IMR-90 (cell line): ENCODE measurements around the gene APOBEC3F. TPM values are rescaled to one million over a fixed set of nuclear protein-coding genes. Genes with fewer than 3 reads are reported as not detected.

Experiments
- ATAC-seq: fragments of 200-7000 bp; cut with Tn5 transposase; 2 replicates; pipeline ENCODE4 v1.9.1; 2020; ENCODE audit warnings: low read depth, mild to moderate bottlenecking, moderate library complexity
- BruUV-seq: library from RNA; stranded (reverse); fragments of 400-500 nt; replicated peaks from 2 replicates; lab custom pipeline; 2021; lab: Mats Ljungman, UMichigan
- CTCF ChIA-PET: fragments of 300-600 bp; formaldehyde crosslinking; extraction: SDS; loops from one replicate; lab custom pipeline; 2021; ENCODE audit warnings: antibody characterized with exemption; lab: Yijun Ruan, JAX
- POLR2A ChIA-PET: fragments of 300-600 bp; sonication (Branson Sonifier 250); formaldehyde crosslinking; loops from one replicate; lab custom pipeline; 2022; ENCODE audit warnings: antibody characterized with exemption; ENCODE audit not compliant: unreplicated experiment; lab: Charles Lee
- DNase-seq: peaks from one replicate; pipeline ENCODE4 v3.0.0; 2013
- H2AFZ ChIP-seq: replicated peaks from 2 replicates; pipeline ENCODE3; 2013; ENCODE audit warnings: low read length, mild to moderate bottlenecking; ENCODE audit not compliant: poor library complexity
- H2AK5ac ChIP-seq: 2 replicates; pipeline ENCODE4 v1.6.1; 2013; ENCODE audit warnings: low read depth, low read length, inconsistent platforms
- H2AK9ac ChIP-seq: replicated peaks from 2 replicates; pipeline ENCODE3; 2013; ENCODE audit warnings: mild to moderate bottlenecking, low read depth, low read length, moderate library complexity; ENCODE audit not compliant: poor library complexity
- H2BK120ac ChIP-seq: 2 replicates; pipeline ENCODE4 v1.6.1; 2013; ENCODE audit warnings: low read depth, low read length, inconsistent platforms
- H2BK15ac ChIP-seq: 3 replicates; pipeline ENCODE4 v1.6.1; 2013; ENCODE audit warnings: low read depth, low read length, inconsistent platforms
- H2BK20ac ChIP-seq: 2 replicates; pipeline ENCODE4 v1.6.1; 2013; ENCODE audit warnings: low read depth, mild to moderate bottlenecking, inconsistent platforms, low read length, moderate library complexity
- H2BK5ac ChIP-seq: 2 replicates; pipeline ENCODE4 v1.6.1; 2013; ENCODE audit warnings: mild to moderate bottlenecking, low read depth, low read length, inconsistent platforms; ENCODE audit not compliant: poor library complexity, severe bottlenecking
- H3K14ac ChIP-seq: replicated peaks from 2 replicates; pipeline ENCODE4 v1.6.1; 2013; ENCODE audit warnings: low read depth, low read length, inconsistent platforms
- H3K18ac ChIP-seq: 2 replicates; pipeline ENCODE4 v1.6.1; 2013; ENCODE audit warnings: low read depth, low read length, control low read depth
- H3K23ac ChIP-seq: 2 replicates; pipeline ENCODE4 v1.6.1; 2013; ENCODE audit warnings: low read depth, low read length, inconsistent platforms
- H3K27ac ChIP-seq: 2 replicates; pipeline ENCODE4 v1.5.1; 2013; ENCODE audit warnings: mild to moderate bottlenecking, control low read depth, low read length; ENCODE audit not compliant: insufficient read depth
- H3K27me3 ChIP-seq: 2 replicates; pipeline ENCODE4 v1.6.1; 2013; ENCODE audit warnings: low read length; ENCODE audit not compliant: control insufficient read depth, insufficient read depth
- H3K36me3 ChIP-seq: 2 replicates; pipeline ENCODE4 v1.6.1; 2013; ENCODE audit warnings: low read length, mixed read lengths; ENCODE audit not compliant: control insufficient read depth, insufficient read depth
- H3K4ac ChIP-seq: 2 replicates; pipeline ENCODE4 v1.6.1; 2013; ENCODE audit warnings: low read depth, low read length, inconsistent platforms
- H3K4me1 ChIP-seq: 2 replicates; pipeline ENCODE4 v1.6.1; 2013; ENCODE audit warnings: low read length, mixed read lengths; ENCODE audit not compliant: control insufficient read depth, insufficient read depth
- H3K4me2 ChIP-seq: 2 replicates; pipeline ENCODE4 v1.6.1; 2013; ENCODE audit warnings: low read depth, mild to moderate bottlenecking, control low read depth, low read length, moderate library complexity
- H3K4me3 ChIP-seq: 2 replicates; pipeline ENCODE4 v1.5.1; 2013; ENCODE audit warnings: low read depth, mild to moderate bottlenecking, control low read depth, low read length, moderate library complexity; ENCODE audit not compliant: insufficient read depth
- H3K56ac ChIP-seq: 2 replicates; pipeline ENCODE4 v1.6.1; 2013; ENCODE audit warnings: low read length, inconsistent platforms; ENCODE audit not compliant: insufficient read depth; ENCODE audit errors: extremely low read depth
- H3K79me1 ChIP-seq, 2 experiments: 2 replicates each; pipeline ENCODE4 v1.6.1; 2013; ENCODE audit warnings: low read length in 2 of 2, inconsistent platforms in 1 of 2, low read depth in 1 of 2
- H3K9ac ChIP-seq: 2 replicates; pipeline ENCODE4 v1.6.1; 2013; ENCODE audit warnings: low read depth, low read length, control low read depth
- H3K9me1 ChIP-seq: 2 replicates; pipeline ENCODE4 v1.6.1; 2013; ENCODE audit warnings: low read length, inconsistent platforms; ENCODE audit not compliant: insufficient read depth
- H3K9me3 ChIP-seq: 2 replicates; pipeline ENCODE4 v1.6.1; 2013; ENCODE audit warnings: low read length; ENCODE audit not compliant: control insufficient read depth, insufficient read depth
- H4K20me1 ChIP-seq: 2 replicates; pipeline ENCODE4 v1.6.1; 2013; ENCODE audit warnings: low read length, inconsistent platforms; ENCODE audit not compliant: insufficient read depth
- H4K5ac ChIP-seq: 2 replicates; pipeline ENCODE4 v1.6.1; 2013; ENCODE audit warnings: mild to moderate bottlenecking, low read depth, low read length, control low read depth
- H4K8ac ChIP-seq, 2 experiments: 2 replicates each; pipeline ENCODE4 v1.6.1; 2013; ENCODE audit warnings: low read depth in 2 of 2, low read length in 2 of 2, control low read depth in 1 of 2, inconsistent platforms in 1 of 2
- H4K91ac ChIP-seq: 2 replicates; pipeline ENCODE4 v1.6.1; 2013; ENCODE audit warnings: low read depth, low read length, inconsistent platforms; ENCODE audit not compliant: insufficient read depth
- BHLHE40 ChIP-seq: fragments of 150-350 bp; IDR thresholded peaks from 2 replicates; pipeline ENCODE4 v1.6.1; 2016; ENCODE audit warnings: mild to moderate bottlenecking, low read depth, low read length
- CEBPB ChIP-seq: IDR thresholded peaks from 2 replicates; pipeline ENCODE4 v1.6.1; 2012; ENCODE audit warnings: low read depth, low read length, improper control_type of control experiment
- CHD1 ChIP-seq: IDR thresholded peaks from 2 replicates; pipeline ENCODE4 v1.6.1; 2012; ENCODE audit warnings: low read depth, low read length, improper control_type of control experiment
- FOS ChIP-seq: fragments of 150-350 bp; IDR thresholded peaks from 2 replicates; pipeline ENCODE4 v1.6.1; 2016; ENCODE audit warnings: low read depth, low read length
- MAFK ChIP-seq: IDR thresholded peaks from 2 replicates; pipeline ENCODE4 v1.6.1; 2012; ENCODE audit warnings: low read depth, low read length, improper control_type of control experiment
- MAZ ChIP-seq: IDR thresholded peaks from 2 replicates; pipeline ENCODE4 v1.6.1; 2012; ENCODE audit warnings: low read depth, mild to moderate bottlenecking, low read length, improper control_type of control experiment, moderate library complexity, borderline replicate concordance
- MXI1 ChIP-seq: IDR thresholded peaks from 2 replicates; pipeline ENCODE4 v1.6.1; 2012; ENCODE audit warnings: low read depth, mild to moderate bottlenecking, low read length, moderate library complexity, borderline replicate concordance
- NFE2L2 ChIP-seq: fragments of 150-350 bp; IDR thresholded peaks from 2 replicates; pipeline ENCODE4 v1.6.1; 2016; ENCODE audit warnings: low read depth, mild to moderate bottlenecking, low read length
- POLR2A ChIP-seq: IDR thresholded peaks from 2 replicates; pipeline ENCODE4 v1.6.1; 2012; ENCODE audit warnings: mild to moderate bottlenecking, low read depth, low read length
- RAD21 ChIP-seq: IDR thresholded peaks from 2 replicates; pipeline ENCODE4 v1.6.1; 2012; ENCODE audit warnings: low read length, improper control_type of control experiment
- RCOR1 ChIP-seq: IDR thresholded peaks from 2 replicates; pipeline ENCODE4 v1.6.1; 2012; ENCODE audit warnings: mild to moderate bottlenecking, low read length, improper control_type of control experiment; ENCODE audit not compliant: insufficient replicate concordance
- RFX5 ChIP-seq: IDR thresholded peaks from 2 replicates; pipeline ENCODE4 v1.8.0; 2012; ENCODE audit warnings: low read depth, mild to moderate bottlenecking, low read length, moderate library complexity
- SMC3 ChIP-seq: fragments of 150-350 bp; IDR thresholded peaks from 2 replicates; pipeline ENCODE4 v1.6.1; 2016; ENCODE audit warnings: low read depth, mild to moderate bottlenecking, antibody characterized with exemption, low read length, moderate library complexity
- WGBS, 2 experiments: methylation state at CpG; one replicate each; pipeline versions ENCODE4 v1.1.5 to v1.1.7; 2013; ENCODE audit warnings: missing lambda C conversion rate in 2 of 2; ENCODE audit not compliant: insufficient read length in 1 of 2; ENCODE audit errors: extremely low coverage in 2 of 2; 5-methylcytosine and 5-hydroxymethylcytosine counted together
- dilution Hi-C: fragments of 300-500 bp; cut with HindIII; formaldehyde crosslinking; loops from one replicate; pipeline ENCODE4 v1.14.3; 2018; ENCODE audit warnings: low sequenced_read_pairs; ENCODE audit not compliant: unreplicated experiment
- in situ Hi-C: fragments of 300-500 bp; cut with MboI; formaldehyde crosslinking; loops from 3 replicates; pipeline ENCODE4 v1.14.3; 2019; ENCODE audit warnings: low sequenced_read_pairs, inconsistent platforms, mixed read lengths
- intact Hi-C: fragments of 100-400 bp; cut with micrococcal nuclease; formaldehyde crosslinking; loops from 2 replicates; pipeline ENCODE4 v1.10.0; 2022
- polyA plus RNA-seq, 3 experiments: library from polyadenylated mRNA; depleted of rRNA; stranded (reverse); fragments of >200 nt; gene quantifications; 2 replicates each; pipeline ENCODE4 v1.2.3, GENCODE V29; 2012; ENCODE audit warnings: low replicate concordance in 1 of 3
- total RNA-seq: library from RNA; depleted of rRNA; stranded (reverse); fragments of >200 nt; gene quantifications from 2 replicates; pipeline ENCODE4 v1.2.3, GENCODE V29; 2012
- TF ChIP-seq, protein P1 (sequence below): fragments of 150-350 bp; IDR thresholded peaks from 2 replicates; pipeline ENCODE4 v1.6.1; 2017; ENCODE audit warnings: mild to moderate bottlenecking, antibody characterized with exemption, low read length, low read depth
- TF ChIP-seq, protein P2 (sequence below): fragments of 150-350 bp; IDR thresholded peaks from 2 replicates; pipeline ENCODE4 v1.6.1; 2016; ENCODE audit warnings: low read depth, mild to moderate bottlenecking, low read length, moderate library complexity, borderline replicate concordance
- TF ChIP-seq, protein P3 (sequence below): conservative IDR thresholded peaks from 2 replicates; pipeline ENCODE4 v1.5.1; 2012; ENCODE audit warnings: mild to moderate bottlenecking, low read depth, low read length, improper control_type of control experiment

APOBEC3F gene
- total and polyA plus RNA-seq, 2 of the 4 experiments (the other 2 are of a cell fraction): 3.4 to 8.3 TPM

DNA sequence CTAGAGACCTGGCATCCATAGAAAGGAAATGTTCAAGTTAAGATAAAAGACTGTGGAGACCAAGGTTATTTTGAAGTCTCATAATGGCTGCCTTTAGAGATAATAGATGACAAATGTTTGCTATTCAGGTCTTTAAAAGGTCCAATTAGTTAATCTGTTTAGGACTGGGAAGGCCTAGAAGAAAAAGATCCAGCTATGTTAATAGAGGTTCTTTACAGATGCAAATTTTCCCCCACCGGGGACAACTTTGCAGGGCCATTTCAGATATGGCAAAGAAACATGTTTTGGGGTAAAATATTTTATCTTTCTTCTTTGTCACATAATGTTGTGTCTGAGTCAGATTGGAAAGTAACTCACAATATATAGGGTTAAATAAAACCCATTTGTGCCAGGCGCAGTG, 33.3 kb downstream of the APOBEC3F start:
- in situ Hi-C loops (no loop called here), intact Hi-C loops (no loop called here), dilution Hi-C loops (no loop called here)
- Histone ChIP-seq H2AFZ (no peak overlapping the region), H4K91ac (no peak overlapping the region), H3K18ac (no peak overlapping the region), H2AK9ac (no peak overlapping the region), H3K27me3 (peaks cover 12% of the 10 kb centered on the region), H3K4me1 (peaks cover 4% of the 10 kb centered on the region), H3K23ac (no peak overlapping the region), H2BK120ac (no peak overlapping the region), H4K20me1 (no peaks in the 10 kb centered on the region), H2AK5ac (no peak overlapping the region), H3K9me1 (no peaks in the 10 kb centered on the region), H3K14ac (no peak overlapping the region), H2BK20ac (no peak overlapping the region), H3K4ac (no peak overlapping the region), H3K9ac (no peak overlapping the region), H3K27ac (no peak overlapping the region), H3K36me3 (no peaks in the 10 kb centered on the region), H3K4me2 (no peak overlapping the region), H3K4me3 (no peak overlapping the region), H3K56ac (no peak overlapping the region), H4K8ac (no peak overlapping the region), H3K9me3 (no peaks in the 10 kb centered on the region), H2BK15ac (no peak overlapping the region), H3K79me1 (peaks cover 0 to 7% of the 10 kb centered on the region in 2 experiments; a peak in 1 of 4 replicates), H2BK5ac (no peak overlapping the region), H4K5ac (no peak overlapping the region)
- ChIA-PET POLR2A (no interaction called here), CTCF (no interaction called here)
- ATAC-seq: no peak
- TF ChIP-seq, protein P1, sequence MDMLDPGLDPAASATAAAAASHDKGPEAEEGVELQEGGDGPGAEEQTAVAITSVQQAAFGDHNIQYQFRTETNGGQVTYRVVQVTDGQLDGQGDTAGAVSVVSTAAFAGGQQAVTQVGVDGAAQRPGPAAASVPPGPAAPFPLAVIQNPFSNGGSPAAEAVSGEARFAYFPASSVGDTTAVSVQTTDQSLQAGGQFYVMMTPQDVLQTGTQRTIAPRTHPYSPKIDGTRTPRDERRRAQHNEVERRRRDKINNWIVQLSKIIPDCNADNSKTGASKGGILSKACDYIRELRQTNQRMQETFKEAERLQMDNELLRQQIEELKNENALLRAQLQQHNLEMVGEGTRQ: no peak
- TF ChIP-seq RAD21 (no peak), BHLHE40 (no peak), MAFK (no peak), CEBPB (no peak), RCOR1 (no peak), MAZ (no peak), RFX5 (no peak), SMC3 (no peak), FOS (no peak), NFE2L2 (no peak), POLR2A (no peak), MXI1 (no peak), CHD1 (no peak)
- TF ChIP-seq, protein P2, sequence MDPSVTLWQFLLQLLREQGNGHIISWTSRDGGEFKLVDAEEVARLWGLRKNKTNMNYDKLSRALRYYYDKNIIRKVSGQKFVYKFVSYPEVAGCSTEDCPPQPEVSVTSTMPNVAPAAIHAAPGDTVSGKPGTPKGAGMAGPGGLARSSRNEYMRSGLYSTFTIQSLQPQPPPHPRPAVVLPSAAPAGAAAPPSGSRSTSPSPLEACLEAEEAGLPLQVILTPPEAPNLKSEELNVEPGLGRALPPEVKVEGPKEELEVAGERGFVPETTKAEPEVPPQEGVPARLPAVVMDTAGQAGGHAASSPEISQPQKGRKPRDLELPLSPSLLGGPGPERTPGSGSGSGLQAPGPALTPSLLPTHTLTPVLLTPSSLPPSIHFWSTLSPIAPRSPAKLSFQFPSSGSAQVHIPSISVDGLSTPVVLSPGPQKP: no peak
- TF ChIP-seq, protein P3, sequence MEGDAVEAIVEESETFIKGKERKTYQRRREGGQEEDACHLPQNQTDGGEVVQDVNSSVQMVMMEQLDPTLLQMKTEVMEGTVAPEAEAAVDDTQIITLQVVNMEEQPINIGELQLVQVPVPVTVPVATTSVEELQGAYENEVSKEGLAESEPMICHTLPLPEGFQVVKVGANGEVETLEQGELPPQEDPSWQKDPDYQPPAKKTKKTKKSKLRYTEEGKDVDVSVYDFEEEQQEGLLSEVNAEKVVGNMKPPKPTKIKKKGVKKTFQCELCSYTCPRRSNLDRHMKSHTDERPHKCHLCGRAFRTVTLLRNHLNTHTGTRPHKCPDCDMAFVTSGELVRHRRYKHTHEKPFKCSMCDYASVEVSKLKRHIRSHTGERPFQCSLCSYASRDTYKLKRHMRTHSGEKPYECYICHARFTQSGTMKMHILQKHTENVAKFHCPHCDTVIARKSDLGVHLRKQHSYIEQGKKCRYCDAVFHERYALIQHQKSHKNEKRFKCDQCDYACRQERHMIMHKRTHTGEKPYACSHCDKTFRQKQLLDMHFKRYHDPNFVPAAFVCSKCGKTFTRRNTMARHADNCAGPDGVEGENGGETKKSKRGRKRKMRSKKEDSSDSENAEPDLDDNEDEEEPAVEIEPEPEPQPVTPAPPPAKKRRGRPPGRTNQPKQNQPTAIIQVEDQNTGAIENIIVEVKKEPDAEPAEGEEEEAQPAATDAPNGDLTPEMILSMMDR: no peak
- WGBS, 2 experiments: no CpG with 5 or more reads among the region's 2 CpGs
- BruUV-seq: no TSS peak
- DNase-seq: no peak
